ENCODE results near the gene MAP3K13. TPM values are rescaled to one million over a fixed set of nuclear protein-coding genes. Genes with fewer than 3 reads are reported as not detected.

Gene MAP3K13
- total and polyA plus RNA-seq, 3 experiments from 2014 or later = 14.1 to 41.0 (median 15.2) TPM

- Histone ChIP-seq H3K4me3 (ENCODE audit: low read length) (no peak overlapping the region), H3K4me1 (ENCODE audit: insufficient read depth, low read length) (no peaks in the 10 kb centered on the region), H3K9me3 (ENCODE audit: low read length) (no peaks in the 10 kb centered on the region), H3K27ac (ENCODE audit: low read depth, low read length) (no peak overlapping the region), H3K36me3 (ENCODE audit: insufficient read depth, low read length) (no peaks in the 10 kb centered on the region), H3K27me3 (ENCODE audit: insufficient read depth, low read length, poor library complexity, severe bottlenecking) (no peaks in the 10 kb centered on the region)
- peaks cover 0 to 2% (median 0%) of the 10 kb centered on the region in 5 donors for H3K9me3 Mint-ChIP-seq
- CTCF ChIA-PET = no interaction called here
- POLR2A ChIA-PET = no interaction called here
- H3K27ac Mint-ChIP-seq = peak overlapping the region in 1 of 8 donors; percentile 15
- H3K27me3 Mint-ChIP-seq = no peaks in the 10 kb centered on the region
- H3K4me1 Mint-ChIP-seq = peaks cover 0 to 4% (median 0%) of the 10 kb centered on the region in 3 donors
- no peak for DNase-seq
- H3K4me3 Mint-ChIP-seq = no peak overlapping the region
- peaks cover 0 to 3% (median 0%) of the 10 kb centered on the region in 3 donors for H3K36me3 Mint-ChIP-seq
These were observed 27.1 kb upstream of the MAP3K13 start for GRCh38 chr3:185335799-185336198.

GRCh38 chr3:185337231-185337816, 25.6 kb upstream of the MAP3K13 start:
- POLR2A ChIA-PET = no interaction called here
- H3K4me1 ChIP-seq (ENCODE audit: insufficient read depth, low read length) = no peaks in the 10 kb centered on the region
- H3K27me3 ChIP-seq (ENCODE audit: insufficient read depth, low read length, poor library complexity, severe bottlenecking) = no peaks in the 10 kb centered on the region
- no peak overlapping the region for H3K27ac ChIP-seq (ENCODE audit: low read depth, low read length)
- CTCF ChIA-PET = no interaction called here
- Mint-ChIP-seq H3K27ac (no peak overlapping the region), H3K4me1 (peaks cover 0 to 7% (median 0%) of the 10 kb centered on the region in 3 donors), H3K9me3 (peaks cover 0 to 2% (median 0%) of the 10 kb centered on the region in 5 donors), H3K36me3 (peaks cover 0 to 3% (median 0%) of the 10 kb centered on the region in 3 donors), H3K27me3 (no peaks in the 10 kb centered on the region), H3K4me3 (no peak overlapping the region)
- no peaks in the 10 kb centered on the region for H3K9me3 ChIP-seq (ENCODE audit: low read length)
- no peak for DNase-seq
- no peak overlapping the region for H3K4me3 ChIP-seq (ENCODE audit: low read length)
- H3K36me3 ChIP-seq (ENCODE audit: insufficient read depth, low read length) = no peaks in the 10 kb centered on the region

- Mint-ChIP-seq H3K36me3 (peaks cover 0 to 3% (median 0%) of the 10 kb centered on the region in 3 donors), H3K27me3 (no peaks in the 10 kb centered on the region), H3K9me3 (peaks cover 0 to 2% (median 0%) of the 10 kb centered on the region in 5 donors), H3K4me1 (peaks cover 6 to 11% (median 7%) of the 10 kb centered on the region in 3 donors), H3K27ac (no peak overlapping the region), H3K4me3 (no peak overlapping the region)
- no peak for DNase-seq
- no peak overlapping the region for H3K27ac ChIP-seq (ENCODE audit: low read depth, low read length)
- no peak overlapping the region for H3K4me3 ChIP-seq (ENCODE audit: low read length)
- H3K36me3 ChIP-seq (ENCODE audit: insufficient read depth, low read length) = no peaks in the 10 kb centered on the region
- CTCF ChIA-PET = no interaction called here
- POLR2A ChIA-PET = no interaction called here
- no peaks in the 10 kb centered on the region for H3K4me1 ChIP-seq (ENCODE audit: insufficient read depth, low read length)
- H3K9me3 ChIP-seq (ENCODE audit: low read length) = no peaks in the 10 kb centered on the region
- no peaks in the 10 kb centered on the region for H3K27me3 ChIP-seq (ENCODE audit: insufficient read depth, low read length, poor library complexity, severe bottlenecking)
These were observed 23.0 kb upstream of the MAP3K13 start for GRCh38 chr3:185339945-185340344.

GRCh38 chr3:185340751-185341150, 22.2 kb upstream of the MAP3K13 start:
- ChIA-PET POLR2A (no interaction called here), CTCF (no interaction called here)
- H3K27ac ChIP-seq (ENCODE audit: low read depth, low read length) = no peak overlapping the region
- H3K4me1 Mint-ChIP-seq = peaks cover 6 to 11% (median 7%) of the 10 kb centered on the region in 3 donors
- H3K27me3 ChIP-seq (ENCODE audit: insufficient read depth, low read length, poor library complexity, severe bottlenecking) = no peaks in the 10 kb centered on the region
- no peaks in the 10 kb centered on the region for H3K9me3 ChIP-seq (ENCODE audit: low read length)
- H3K4me3 Mint-ChIP-seq = no peak overlapping the region
- no peaks in the 10 kb centered on the region for H3K4me1 ChIP-seq (ENCODE audit: insufficient read depth, low read length)
- peaks cover 0 to 2% (median 0%) of the 10 kb centered on the region in 5 donors for H3K9me3 Mint-ChIP-seq
- H3K27me3 Mint-ChIP-seq = no peaks in the 10 kb centered on the region
- H3K36me3 Mint-ChIP-seq = peaks cover 0 to 2% (median 1%) of the 10 kb centered on the region in 3 donors
- no peaks in the 10 kb centered on the region for H3K36me3 ChIP-seq (ENCODE audit: insufficient read depth, low read length)
- no peak overlapping the region for H3K27ac Mint-ChIP-seq
- no peak overlapping the region for H3K4me3 ChIP-seq (ENCODE audit: low read length)
- DNase-seq = no peak

- no peaks in the 10 kb centered on the region for H3K27me3 ChIP-seq (ENCODE audit: insufficient read depth, low read length, poor library complexity, severe bottlenecking)
- no peaks in the 10 kb centered on the region for H3K36me3 ChIP-seq (ENCODE audit: insufficient read depth, low read length)
- no peaks in the 10 kb centered on the region for H3K9me3 ChIP-seq (ENCODE audit: low read length)
- no peak overlapping the region for H3K27ac Mint-ChIP-seq
- DNase-seq = no peak
- no peaks in the 10 kb centered on the region for H3K4me1 ChIP-seq (ENCODE audit: insufficient read depth, low read length)
- no peaks in the 10 kb centered on the region for H3K27me3 Mint-ChIP-seq
- ChIA-PET CTCF (no interaction called here), POLR2A (no interaction called here)
- peaks cover 6 to 11% (median 7%) of the 10 kb centered on the region in 3 donors for H3K4me1 Mint-ChIP-seq
- peaks cover 0 to under 1% (median 0%) of the 10 kb centered on the region in 5 donors for H3K9me3 Mint-ChIP-seq
- no peak overlapping the region for H3K4me3 Mint-ChIP-seq
- H3K36me3 Mint-ChIP-seq = peaks cover 0 to 1% (median 0%) of the 10 kb centered on the region in 3 donors
- H3K4me3 ChIP-seq (ENCODE audit: low read length) = no peak overlapping the region
- H3K27ac ChIP-seq (ENCODE audit: low read depth, low read length) = no peak overlapping the region
These were observed 21.1 kb upstream of the MAP3K13 start for GRCh38 chr3:185341616-185342458.

- ChIA-PET CTCF (no interaction called here), POLR2A (no interaction called here)
- Histone ChIP-seq H3K4me3 (ENCODE audit: low read length) (no peak overlapping the region), H3K9me3 (ENCODE audit: low read length) (no peaks in the 10 kb centered on the region), H3K36me3 (ENCODE audit: insufficient read depth, low read length) (no peaks in the 10 kb centered on the region), H3K4me1 (ENCODE audit: insufficient read depth, low read length) (no peaks in the 10 kb centered on the region), H3K27ac (ENCODE audit: low read depth, low read length) (no peak overlapping the region), H3K27me3 (ENCODE audit: insufficient read depth, low read length, poor library complexity, severe bottlenecking) (no peaks in the 10 kb centered on the region)
- no peak for DNase-seq
- H3K27me3 Mint-ChIP-seq = no peaks in the 10 kb centered on the region
- no peaks in the 10 kb centered on the region for H3K9me3 Mint-ChIP-seq
- H3K4me3 Mint-ChIP-seq = no peak overlapping the region
- H3K27ac Mint-ChIP-seq = peak overlapping the region in 1 of 8 donors; percentile 52
- peaks cover 0 to 1% (median 0%) of the 10 kb centered on the region in 3 donors for H3K36me3 Mint-ChIP-seq
- H3K4me1 Mint-ChIP-seq = peaks cover 6 to 11% (median 7%) of the 10 kb centered on the region in 3 donors
These were observed 20.3 kb upstream of the MAP3K13 start for GRCh38 chr3:185342459-185343174.

- DNase-seq = no peak
- Mint-ChIP-seq H3K4me1 (peaks cover 6 to 7% (median 6%) of the 10 kb centered on the region in 3 donors), H3K27me3 (peaks cover 7 to 15% of the 10 kb centered on the region in 2 donors), H3K9me3 (peaks cover 0 to 2% (median 0%) of the 10 kb centered on the region in 5 donors), H3K4me3 (no peak overlapping the region), H3K27ac (no peak overlapping the region), H3K36me3 (peaks cover 0 to 2% (median 0%) of the 10 kb centered on the region in 3 donors)
- CTCF ChIA-PET = interaction anchor here (1.3 kb wide), 1 partner anchor 39 kb away, joined by 3 read pairs; no protein-coding TSS in a partner anchor
- POLR2A ChIA-PET = no interaction called here
- Histone ChIP-seq H3K4me1 (ENCODE audit: insufficient read depth, low read length) (no peaks in the 10 kb centered on the region), H3K27ac (ENCODE audit: low read depth, low read length) (no peak overlapping the region), H3K27me3 (ENCODE audit: insufficient read depth, low read length, poor library complexity, severe bottlenecking) (no peaks in the 10 kb centered on the region), H3K4me3 (ENCODE audit: low read length) (no peak overlapping the region), H3K36me3 (ENCODE audit: insufficient read depth, low read length) (no peaks in the 10 kb centered on the region), H3K9me3 (ENCODE audit: low read length) (no peaks in the 10 kb centered on the region)
These were observed 15.5 kb upstream of the MAP3K13 start for GRCh38 chr3:185347399-185347798.

GRCh38 chr3:185350841-185351240, 12.1 kb upstream of the MAP3K13 start:
- DNase-seq = no peak
- Mint-ChIP-seq H3K9me3 (peaks cover 0 to 2% (median 0%) of the 10 kb centered on the region in 5 donors), H3K36me3 (peaks cover 0 to 1% (median 0%) of the 10 kb centered on the region in 3 donors), H3K4me3 (no peak overlapping the region), H3K4me1 (no peaks in the 10 kb centered on the region), H3K27ac (no peak overlapping the region), H3K27me3 (peaks cover 14 to 33% of the 10 kb centered on the region in 2 donors)
- H3K36me3 ChIP-seq (ENCODE audit: insufficient read depth, low read length) = no peaks in the 10 kb centered on the region
- H3K4me1 ChIP-seq (ENCODE audit: insufficient read depth, low read length) = no peaks in the 10 kb centered on the region
- no peak overlapping the region for H3K27ac ChIP-seq (ENCODE audit: low read depth, low read length)
- ChIA-PET POLR2A (no interaction called here), CTCF (no interaction called here)
- no peaks in the 10 kb centered on the region for H3K9me3 ChIP-seq (ENCODE audit: low read length)
- H3K27me3 ChIP-seq (ENCODE audit: insufficient read depth, low read length, poor library complexity, severe bottlenecking) = no peaks in the 10 kb centered on the region
- H3K4me3 ChIP-seq (ENCODE audit: low read length) = no peak overlapping the region

All from CD8-positive, alpha-beta memory T cell (primary cell).